B cell (primary cell): Measurements from ENCODE around the gene KISS1. TPM values are rescaled to one million over a fixed set of nuclear protein-coding genes. Genes with fewer than 3 reads are reported as not detected.

Experiments
- ATAC-seq: fragments of 200-7000 bp; cut with Tn5 transposase; one replicate; pipeline ENCODE4 v1.10.0; 2021; ENCODE audit warnings: low read depth, mild to moderate bottlenecking, moderate number of reproducible peaks, moderate library complexity
- CTCF ChIA-PET: fragments of 350-600 bp; sonication (Branson Sonifier 250); formaldehyde crosslinking; loops from one replicate; lab custom pipeline; 2021; ENCODE audit warnings: antibody characterized with exemption, inconsistent platforms; lab: Charles Lee
- POLR2A ChIA-PET: fragments of 350-600 bp; sonication (Branson Sonifier 250); formaldehyde crosslinking; loops from one replicate; lab custom pipeline; 2021; ENCODE audit warnings: antibody characterized with exemption; lab: Charles Lee
- DNase-seq: peaks from one replicate; pipeline ENCODE4 v3.0.0; 2013
- H2AFZ ChIP-seq: 2 replicates; pipeline ENCODE4 v1.6.1; 2012; ENCODE audit warnings: mild to moderate bottlenecking, low read depth, low read length; ENCODE audit not compliant: insufficient read depth, poor library complexity, severe bottlenecking
- H3K27ac ChIP-seq, 2 donors: 1 replicate in 1 of 2; 2 replicates in 1 of 2; pipeline ENCODE4 v1.5.1; 2012 to 2013; ENCODE audit warnings: low read length in 2 of 2, mild to moderate bottlenecking in 2 of 2, moderate library complexity in 1 of 2
- H3K27me3 ChIP-seq, 4 experiments: fragments of 200-600 bp in 1 of 4; sonication (generic) in 1 of 4; replicated peaks in 1 of 4; 1 replicate in 2 of 4; 2 replicates in 2 of 4; pipeline versions ENCODE4 v1.6.1 to v1.7.0; 2013 to 2016; ENCODE audit warnings: low read length in 3 of 4, mild to moderate bottlenecking in 2 of 4, mixed read lengths in 1 of 4, moderate library complexity in 1 of 4; ENCODE audit not compliant: insufficient read depth in 4 of 4, control insufficient read depth in 3 of 4; ENCODE audit errors: control extremely low read depth in 1 of 4
- H3K36me3 ChIP-seq, 2 experiments: replicated peaks in 1 of 2; 1 replicate in 1 of 2; 2 replicates in 1 of 2; pipeline versions ENCODE4 v1.6.1 to v1.7.1; 2013; ENCODE audit warnings: low read length in 1 of 2; ENCODE audit not compliant: insufficient read depth in 2 of 2, control insufficient read depth in 1 of 2; ENCODE audit errors: control extremely low read depth in 1 of 2, extremely low read depth in 1 of 2
- H3K4me1 ChIP-seq, 2 donors: fragments of 200-600 bp in 1 of 2; sonication (generic) in 1 of 2; 1 replicate in 1 of 2; 2 replicates in 1 of 2; pipeline versions ENCODE4 v1.5.1 to v1.6.1; 2013 to 2017; ENCODE audit warnings: low read length in 2 of 2; ENCODE audit not compliant: control insufficient read depth in 2 of 2, insufficient read depth in 2 of 2
- H3K4me2 ChIP-seq: replicated peaks from 2 replicates; pipeline ENCODE3; 2012; ENCODE audit warnings: mild to moderate bottlenecking, low read depth, low read length; ENCODE audit not compliant: poor library complexity, severe bottlenecking
- H3K4me3 ChIP-seq, 5 experiments: fragments of 200-600 bp in 1 of 5; sonication (generic) in 1 of 5; 1 replicate in 3 of 5; 2 replicates in 2 of 5; pipeline versions ENCODE4 v1.5.1 to v1.7.0; 2011 to 2016; ENCODE audit warnings: low read length in 4 of 5, mild to moderate bottlenecking in 4 of 5, low read depth in 2 of 5, control low read depth in 1 of 5, moderate library complexity in 1 of 5; ENCODE audit not compliant: insufficient read depth in 1 of 5; ENCODE audit errors: control extremely low read depth in 1 of 5, extremely low read depth in 1 of 5
- H3K79me2 ChIP-seq: fragments of 200-600 bp; sonication (generic); one replicate; pipeline ENCODE4 v1.6.0; 2016; ENCODE audit warnings: low read length; ENCODE audit not compliant: control insufficient read depth, insufficient read depth
- H3K9ac ChIP-seq: fragments of 200-600 bp; sonication (generic); 2 replicates; pipeline ENCODE4 v1.6.1; 2017; ENCODE audit warnings: mild to moderate bottlenecking, low read length, moderate library complexity
- H3K9me3 ChIP-seq, 3 donors: one replicate each; pipeline versions ENCODE4 v1.6.1 to v1.7.1; 2013; ENCODE audit warnings: low read length in 2 of 3; ENCODE audit not compliant: control insufficient read depth in 2 of 3, insufficient read depth in 1 of 3; ENCODE audit errors: control extremely low read depth in 1 of 3
- H4K20me1 ChIP-seq: 2 replicates; pipeline ENCODE4 v1.6.0; 2012; ENCODE audit warnings: mild to moderate bottlenecking, low read length; ENCODE audit not compliant: insufficient read depth, control insufficient read depth, poor library complexity, severe bottlenecking
- H3K27ac Mint-ChIP-seq: one replicate; pipeline ENCODE4 v1.8.0; 2021; ENCODE audit warnings: mixed read lengths
- H3K27me3 Mint-ChIP-seq: one replicate; pipeline ENCODE4 v1.8.0; 2021; ENCODE audit warnings: mixed read lengths
- H3K4me1 Mint-ChIP-seq: one replicate; pipeline ENCODE4 v1.8.0; 2021; ENCODE audit warnings: mixed read lengths
- H3K4me3 Mint-ChIP-seq: one replicate; pipeline ENCODE4 v1.8.0; 2021; ENCODE audit warnings: mixed read lengths
- H3K9me3 Mint-ChIP-seq: one replicate; pipeline ENCODE4 v1.8.0; 2022; ENCODE audit warnings: mixed read lengths; ENCODE audit not compliant: insufficient read depth
- CTCF ChIP-seq: fragments of 200-600 bp; IDR thresholded peaks from one replicate; pipeline ENCODE4 v1.8.0; 2022; ENCODE audit warnings: antibody characterized with exemption, mild to moderate bottlenecking
- EZH2 ChIP-seq: IDR thresholded peaks from 2 replicates; pipeline ENCODE4 v1.6.1; 2012; ENCODE audit warnings: borderline replicate concordance, low read depth, mild to moderate bottlenecking, moderate library complexity, low read length; ENCODE audit not compliant: insufficient read depth, poor library complexity, severe bottlenecking
- WGBS: methylation state at CpG from one replicate; pipeline ENCODE4 v1.1.5; 2013; ENCODE audit warnings: missing lambda C conversion rate; ENCODE audit not compliant: insufficient coverage; 5-methylcytosine and 5-hydroxymethylcytosine counted together
- intact Hi-C: fragments of 100-400 bp; cut with micrococcal nuclease; formaldehyde crosslinking; loops from one replicate; pipeline ENCODE4 v1.10.0; 2022
- polyA plus RNA-seq: library from polyadenylated mRNA; depleted of rRNA; stranded (reverse); fragments of >200 nt; gene quantifications from 2 replicates; pipeline ENCODE4 v1.2.3, GENCODE V29; 2012
- total RNA-seq, 2 donors: library from RNA; stranded (reverse); fragments of 120-200 nt in 1 of 2; gene quantifications; 1 replicate in 1 of 2; 2 replicates in 1 of 2; pipeline versions ENCODE4 v1.2.3 to v1.2.4, GENCODE V29; 2013 to 2022

KISS1 gene
- total and polyA plus RNA-seq, 2 donors (not counting 1 experiment from before 2014, with no cell fraction given), result not detected

- Histone ChIP-seq H3K4me3 (no peak overlapping the region), H2AFZ (no peak overlapping the region), H3K36me3 (no peaks in the 10 kb centered on the region), H3K4me2 (no peak overlapping the region), H3K79me2 (no peaks in the 10 kb centered on the region), H4K20me1 (no peaks in the 10 kb centered on the region), H3K9me3 (peaks cover 0 to 3% (median 0%) of the 10 kb centered on the region in 3 donors), H3K27me3 (peaks cover 0 to 21% (median 13%) of the 10 kb centered on the region in 4 experiments), H3K4me1 (peaks cover 0 to 6% of the 10 kb centered on the region in 2 donors), H3K9ac (no peak overlapping the region), H3K27ac (no peak overlapping the region)
- Mint-ChIP-seq H3K4me3 (no peak overlapping the region), H3K4me1 (no peaks in the 10 kb centered on the region), H3K9me3 (no peaks in the 10 kb centered on the region), H3K27me3 (peaks cover 38% of the 10 kb centered on the region), H3K27ac (no peak overlapping the region)
- POLR2A ChIA-PET, result no interaction called here
- DNase-seq, result no peak
- CTCF ChIA-PET, result interaction anchor here (1.1 to 1.2 kb wide), 2 partner anchors 16 to 43 kb away, joined by 3 read pairs; no protein-coding TSS in a partner anchor
- intact Hi-C loops, result no loop called here
- no peak for TF ChIP-seq EZH2
- ATAC-seq, result no peak
These were observed 9.2 kb upstream of the KISS1 start for GRCh38 chr1:204205486-204205885.

GRCh38 chr1:204204944-204205343 lies 8.7 kb upstream of the KISS1 start:
- WGBS, result no CpG with 5 or more reads among the region's 2 CpGs
- no peak overlapping the region for H3K4me2 ChIP-seq
- peaks cover 0 to 3% (median 0%) of the 10 kb centered on the region in 3 donors for H3K9me3 ChIP-seq
- H3K4me1 ChIP-seq, result peaks cover 0 to 6% of the 10 kb centered on the region in 2 donors
- no peaks in the 10 kb centered on the region for H3K36me3 ChIP-seq
- TF ChIP-seq CTCF (no peak), EZH2 (no peak)
- intact Hi-C loops, result no loop called here
- no peak overlapping the region for H3K4me3 ChIP-seq
- no peak overlapping the region for H3K9ac ChIP-seq
- no peak overlapping the region for H2AFZ ChIP-seq
- H3K27me3 Mint-ChIP-seq, result peaks cover 38% of the 10 kb centered on the region
- CTCF ChIA-PET, result no interaction called here
- H3K4me1 Mint-ChIP-seq, result no peaks in the 10 kb centered on the region
- no peak overlapping the region for H3K27ac ChIP-seq
- no peaks in the 10 kb centered on the region for H3K9me3 Mint-ChIP-seq
- H3K27me3 ChIP-seq, result peaks cover 0 to 21% (median 13%) of the 10 kb centered on the region in 4 experiments
- H3K4me3 Mint-ChIP-seq, result no peak overlapping the region
- DNase-seq, result no peak
- H3K27ac Mint-ChIP-seq, result no peak overlapping the region
- no peaks in the 10 kb centered on the region for H4K20me1 ChIP-seq
- no peak for ATAC-seq
- POLR2A ChIA-PET, result no interaction called here
- H3K79me2 ChIP-seq, result no peaks in the 10 kb centered on the region
